GM23338 (cell line): Measurements from ENCODE around the gene TCL1A. TPM values are rescaled to one million over a fixed set of nuclear protein-coding genes. Genes with fewer than 3 reads are reported as not detected.

Experiments
- ATAC-seq: fragments of 200-7000 bp; cut with Tn5 transposase; 3 replicates; pipeline ENCODE4 v1.9.1; 2020
- DNase-seq: peaks from one replicate; pipeline ENCODE4 v3.0.0-alpha.2; 2015; ENCODE audit warnings: low spot score
- H2AFZ ChIP-seq: fragments of 200-600 bp; sonication (generic); 2 replicates; pipeline ENCODE4 v1.8.0; 2016; ENCODE audit warnings: antibody characterized with exemption, mild to moderate bottlenecking, moderate library complexity
- H3F3A ChIP-seq: fragments of 200-600 bp; sonication (generic); replicated peaks from 2 replicates; pipeline ENCODE4 v1.8.0; 2017; ENCODE audit warnings: antibody characterized with exemption, mixed run types, low read depth
- H3K27ac ChIP-seq: fragments of 200-600 bp; sonication (generic); 2 replicates; pipeline ENCODE4 v1.6.1; 2016; ENCODE audit warnings: low read depth
- H3K27me3 ChIP-seq: fragments of 200-600 bp; sonication (generic); 2 replicates; pipeline ENCODE4 v1.8.0; 2016; ENCODE audit warnings: mild to moderate bottlenecking, mixed run types, moderate library complexity; ENCODE audit not compliant: insufficient read depth
- H3K36me3 ChIP-seq: fragments of 200-600 bp; sonication (generic); 2 replicates; pipeline ENCODE4 v1.8.0; 2016; ENCODE audit warnings: mild to moderate bottlenecking; ENCODE audit not compliant: insufficient read depth
- H3K4me1 ChIP-seq: fragments of 200-600 bp; sonication (generic); 2 replicates; pipeline ENCODE4 v1.8.0; 2016; ENCODE audit warnings: mild to moderate bottlenecking, moderate library complexity; ENCODE audit not compliant: insufficient read depth
- H3K4me2 ChIP-seq: fragments of 200-600 bp; sonication (generic); 2 replicates; pipeline ENCODE4 v1.7.1; 2017; ENCODE audit warnings: mixed run types
- H3K4me3 ChIP-seq: fragments of 200-600 bp; sonication (generic); 2 replicates; pipeline ENCODE4 v1.6.1; 2016; ENCODE audit warnings: mixed run types
- H3K79me2 ChIP-seq: fragments of 200-600 bp; sonication (generic); replicated peaks from 2 replicates; pipeline ENCODE4 v1.8.0; 2017; ENCODE audit warnings: mild to moderate bottlenecking; ENCODE audit not compliant: insufficient read depth
- H3K9me2 ChIP-seq: fragments of 200-600 bp; sonication (generic); 2 replicates; pipeline ENCODE4 v1.8.0; 2017; ENCODE audit not compliant: insufficient read depth
- H4K20me1 ChIP-seq: fragments of 200-600 bp; sonication (generic); replicated peaks from 2 replicates; pipeline ENCODE4 v1.8.0; 2017; ENCODE audit warnings: mild to moderate bottlenecking; ENCODE audit not compliant: insufficient read depth
- H3K27ac Mint-ChIP-seq: 2 replicates; pipeline ENCODE4 v1.8.0; 2020; ENCODE audit warnings: inconsistent platforms, mild to moderate bottlenecking, moderate library complexity, mixed read lengths
- H3K27me3 Mint-ChIP-seq: 3 replicates; pipeline ENCODE4 v1.8.0; 2022; ENCODE audit warnings: low read depth, mild to moderate bottlenecking, moderate library complexity, mixed read lengths, inconsistent platforms; ENCODE audit not compliant: insufficient read depth, poor library complexity
- H3K36me3 Mint-ChIP-seq: 3 replicates; pipeline ENCODE4 v1.8.0; 2021; ENCODE audit warnings: low read depth, mild to moderate bottlenecking, inconsistent platforms, moderate library complexity, mixed read lengths
- H3K4me1 Mint-ChIP-seq: 3 replicates; pipeline ENCODE4 v1.8.0; 2020; ENCODE audit warnings: mild to moderate bottlenecking, inconsistent platforms, mixed read lengths
- H3K4me3 Mint-ChIP-seq: 3 replicates; pipeline ENCODE4 v1.8.0; 2021; ENCODE audit warnings: moderate library complexity, mild to moderate bottlenecking, inconsistent platforms, mixed read lengths
- H3K9me3 Mint-ChIP-seq: 3 replicates; pipeline ENCODE4 v1.8.0; 2020; ENCODE audit warnings: moderate library complexity, mild to moderate bottlenecking, inconsistent platforms, mixed read lengths
- CREB1 ChIP-seq: fragments of 250-450 bp; sonication (Bioruptor Pico); IDR thresholded peaks from 2 replicates; pipeline ENCODE4 v1.5.0; 2020; ENCODE audit warnings: low read depth, mild to moderate bottlenecking, moderate library complexity
- EZH2 ChIP-seq: fragments of 200-600 bp; sonication (generic); IDR thresholded peaks from one replicate; pipeline ENCODE4 v1.8.0; 2017; ENCODE audit warnings: antibody characterized with exemption, mild to moderate bottlenecking, low read depth; ENCODE audit not compliant: unreplicated experiment
- EZH2phosphoT487 ChIP-seq: fragments of 200-600 bp; sonication (generic); IDR thresholded peaks from one replicate; pipeline ENCODE4 v1.8.1; 2018; ENCODE audit warnings: antibody characterized with exemption; ENCODE audit not compliant: unreplicated experiment
- JUNB ChIP-seq: IDR thresholded peaks from one replicate; pipeline ENCODE4 v1.6.1; 2016; ENCODE audit warnings: antibody characterized with exemption; ENCODE audit not compliant: unreplicated experiment
- NANOG ChIP-seq: IDR thresholded peaks from 2 replicates; pipeline ENCODE4 v1.6.1; 2016; ENCODE audit warnings: antibody characterized with exemption, borderline replicate concordance
- POLR2AphosphoS5 ChIP-seq: IDR thresholded peaks from 2 replicates; pipeline ENCODE4 v1.6.1; 2016; ENCODE audit warnings: antibody characterized with exemption, low read depth
- REST ChIP-seq: IDR thresholded peaks from one replicate; pipeline ENCODE4 v1.6.1; 2018; ENCODE audit warnings: antibody characterized with exemption; ENCODE audit not compliant: unreplicated experiment
- STAT1 ChIP-seq: IDR thresholded peaks from one replicate; pipeline ENCODE4 v1.6.1; 2016; ENCODE audit warnings: antibody characterized with exemption; ENCODE audit not compliant: unreplicated experiment
- ZNF114 ChIP-seq: fragments of 250-450 bp; sonication (Bioruptor Pico); IDR thresholded peaks from 2 replicates; pipeline ENCODE4 v1.5.0; 2020; ENCODE audit warnings: mild to moderate bottlenecking, moderate library complexity
- ZNF331 ChIP-seq: fragments of 250-450 bp; sonication (Bioruptor Pico); IDR thresholded peaks from 2 replicates; pipeline ENCODE4 v1.5.0; 2020; ENCODE audit warnings: low read depth, mild to moderate bottlenecking, moderate library complexity
- polyA plus RNA-seq: library from polyadenylated mRNA; unstranded; fragments of >200 nt; fragmentation: Nextera tagmentation; extraction: Ambion mirVana; gene quantifications from 2 replicates; pipeline ENCODE4 v1.2.1, GENCODE V29; 2016
- total RNA-seq: library from RNA; depleted of rRNA; stranded (reverse); fragments of >200 nt; shearing (Covaris generic); gene quantifications from 2 replicates; pipeline ENCODE4 v1.2.3, GENCODE V29; 2014
- TF ChIP-seq, protein P1 (sequence below): IDR thresholded peaks from 2 replicates; pipeline ENCODE4 v1.6.1; 2016; ENCODE audit warnings: antibody characterized with exemption
- TF ChIP-seq, protein P2 (sequence below): fragments of 250-450 bp; sonication (Bioruptor Pico); IDR thresholded peaks from 2 replicates; pipeline ENCODE4 v1.5.0; 2020; ENCODE audit warnings: mild to moderate bottlenecking, moderate library complexity
- TF ChIP-seq, protein P3 (sequence below), 2 experiments: fragments of 200-600 bp in 1 of 2; sonication (generic) in 1 of 2; conservative IDR thresholded peaks; 2 replicates each; pipeline versions ENCODE4 v1.5.1 to v1.6.1; 2016 to 2017; ENCODE audit warnings: antibody characterized with exemption in 2 of 2, low read depth in 2 of 2, mild to moderate bottlenecking in 2 of 2, moderate library complexity in 1 of 2

TCL1A gene
- total and polyA plus RNA-seq, 2 experiments from 2014 or later: 3.6 to 5.3 TPM

DNA sequence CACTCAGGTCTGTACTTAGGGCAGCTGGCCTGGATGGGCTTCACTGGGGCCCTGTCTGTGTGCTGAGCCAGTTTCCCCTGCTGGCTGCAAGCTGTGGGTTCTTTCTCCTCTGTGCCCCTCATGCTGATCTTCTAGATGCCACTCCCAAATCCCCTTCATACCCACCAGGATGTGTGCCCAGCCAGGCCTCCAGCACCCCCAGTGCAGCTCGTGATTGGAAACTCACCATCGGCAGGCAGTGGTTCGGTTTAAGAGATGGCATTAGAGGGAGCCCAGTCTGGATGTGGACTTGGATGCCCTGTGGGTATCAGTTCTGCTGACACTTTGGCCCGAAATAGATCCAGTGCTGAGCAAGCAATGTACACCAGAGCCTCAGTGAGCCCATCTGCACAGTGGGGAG is 21.8 kb downstream of the TCL1A start:
- H3K4me1 Mint-ChIP-seq: peaks cover 20% of the 10 kb centered on the region
- H3K4me1 ChIP-seq: peaks cover 15% of the 10 kb centered on the region
- H3F3A ChIP-seq: no peaks in the 10 kb centered on the region
- DNase-seq (no peak), ATAC-seq (no peak)
- H3K27ac Mint-ChIP-seq: no peak overlapping the region
- TF ChIP-seq STAT1: no peak
- TF ChIP-seq NANOG: no peak
- TF ChIP-seq, protein P1, sequence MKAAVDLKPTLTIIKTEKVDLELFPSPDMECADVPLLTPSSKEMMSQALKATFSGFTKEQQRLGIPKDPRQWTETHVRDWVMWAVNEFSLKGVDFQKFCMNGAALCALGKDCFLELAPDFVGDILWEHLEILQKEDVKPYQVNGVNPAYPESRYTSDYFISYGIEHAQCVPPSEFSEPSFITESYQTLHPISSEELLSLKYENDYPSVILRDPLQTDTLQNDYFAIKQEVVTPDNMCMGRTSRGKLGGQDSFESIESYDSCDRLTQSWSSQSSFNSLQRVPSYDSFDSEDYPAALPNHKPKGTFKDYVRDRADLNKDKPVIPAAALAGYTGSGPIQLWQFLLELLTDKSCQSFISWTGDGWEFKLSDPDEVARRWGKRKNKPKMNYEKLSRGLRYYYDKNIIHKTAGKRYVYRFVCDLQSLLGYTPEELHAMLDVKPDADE: no peak
- no peak for TF ChIP-seq CREB1 (CRISPR knock-in tag)
- TF ChIP-seq, protein P2, sequence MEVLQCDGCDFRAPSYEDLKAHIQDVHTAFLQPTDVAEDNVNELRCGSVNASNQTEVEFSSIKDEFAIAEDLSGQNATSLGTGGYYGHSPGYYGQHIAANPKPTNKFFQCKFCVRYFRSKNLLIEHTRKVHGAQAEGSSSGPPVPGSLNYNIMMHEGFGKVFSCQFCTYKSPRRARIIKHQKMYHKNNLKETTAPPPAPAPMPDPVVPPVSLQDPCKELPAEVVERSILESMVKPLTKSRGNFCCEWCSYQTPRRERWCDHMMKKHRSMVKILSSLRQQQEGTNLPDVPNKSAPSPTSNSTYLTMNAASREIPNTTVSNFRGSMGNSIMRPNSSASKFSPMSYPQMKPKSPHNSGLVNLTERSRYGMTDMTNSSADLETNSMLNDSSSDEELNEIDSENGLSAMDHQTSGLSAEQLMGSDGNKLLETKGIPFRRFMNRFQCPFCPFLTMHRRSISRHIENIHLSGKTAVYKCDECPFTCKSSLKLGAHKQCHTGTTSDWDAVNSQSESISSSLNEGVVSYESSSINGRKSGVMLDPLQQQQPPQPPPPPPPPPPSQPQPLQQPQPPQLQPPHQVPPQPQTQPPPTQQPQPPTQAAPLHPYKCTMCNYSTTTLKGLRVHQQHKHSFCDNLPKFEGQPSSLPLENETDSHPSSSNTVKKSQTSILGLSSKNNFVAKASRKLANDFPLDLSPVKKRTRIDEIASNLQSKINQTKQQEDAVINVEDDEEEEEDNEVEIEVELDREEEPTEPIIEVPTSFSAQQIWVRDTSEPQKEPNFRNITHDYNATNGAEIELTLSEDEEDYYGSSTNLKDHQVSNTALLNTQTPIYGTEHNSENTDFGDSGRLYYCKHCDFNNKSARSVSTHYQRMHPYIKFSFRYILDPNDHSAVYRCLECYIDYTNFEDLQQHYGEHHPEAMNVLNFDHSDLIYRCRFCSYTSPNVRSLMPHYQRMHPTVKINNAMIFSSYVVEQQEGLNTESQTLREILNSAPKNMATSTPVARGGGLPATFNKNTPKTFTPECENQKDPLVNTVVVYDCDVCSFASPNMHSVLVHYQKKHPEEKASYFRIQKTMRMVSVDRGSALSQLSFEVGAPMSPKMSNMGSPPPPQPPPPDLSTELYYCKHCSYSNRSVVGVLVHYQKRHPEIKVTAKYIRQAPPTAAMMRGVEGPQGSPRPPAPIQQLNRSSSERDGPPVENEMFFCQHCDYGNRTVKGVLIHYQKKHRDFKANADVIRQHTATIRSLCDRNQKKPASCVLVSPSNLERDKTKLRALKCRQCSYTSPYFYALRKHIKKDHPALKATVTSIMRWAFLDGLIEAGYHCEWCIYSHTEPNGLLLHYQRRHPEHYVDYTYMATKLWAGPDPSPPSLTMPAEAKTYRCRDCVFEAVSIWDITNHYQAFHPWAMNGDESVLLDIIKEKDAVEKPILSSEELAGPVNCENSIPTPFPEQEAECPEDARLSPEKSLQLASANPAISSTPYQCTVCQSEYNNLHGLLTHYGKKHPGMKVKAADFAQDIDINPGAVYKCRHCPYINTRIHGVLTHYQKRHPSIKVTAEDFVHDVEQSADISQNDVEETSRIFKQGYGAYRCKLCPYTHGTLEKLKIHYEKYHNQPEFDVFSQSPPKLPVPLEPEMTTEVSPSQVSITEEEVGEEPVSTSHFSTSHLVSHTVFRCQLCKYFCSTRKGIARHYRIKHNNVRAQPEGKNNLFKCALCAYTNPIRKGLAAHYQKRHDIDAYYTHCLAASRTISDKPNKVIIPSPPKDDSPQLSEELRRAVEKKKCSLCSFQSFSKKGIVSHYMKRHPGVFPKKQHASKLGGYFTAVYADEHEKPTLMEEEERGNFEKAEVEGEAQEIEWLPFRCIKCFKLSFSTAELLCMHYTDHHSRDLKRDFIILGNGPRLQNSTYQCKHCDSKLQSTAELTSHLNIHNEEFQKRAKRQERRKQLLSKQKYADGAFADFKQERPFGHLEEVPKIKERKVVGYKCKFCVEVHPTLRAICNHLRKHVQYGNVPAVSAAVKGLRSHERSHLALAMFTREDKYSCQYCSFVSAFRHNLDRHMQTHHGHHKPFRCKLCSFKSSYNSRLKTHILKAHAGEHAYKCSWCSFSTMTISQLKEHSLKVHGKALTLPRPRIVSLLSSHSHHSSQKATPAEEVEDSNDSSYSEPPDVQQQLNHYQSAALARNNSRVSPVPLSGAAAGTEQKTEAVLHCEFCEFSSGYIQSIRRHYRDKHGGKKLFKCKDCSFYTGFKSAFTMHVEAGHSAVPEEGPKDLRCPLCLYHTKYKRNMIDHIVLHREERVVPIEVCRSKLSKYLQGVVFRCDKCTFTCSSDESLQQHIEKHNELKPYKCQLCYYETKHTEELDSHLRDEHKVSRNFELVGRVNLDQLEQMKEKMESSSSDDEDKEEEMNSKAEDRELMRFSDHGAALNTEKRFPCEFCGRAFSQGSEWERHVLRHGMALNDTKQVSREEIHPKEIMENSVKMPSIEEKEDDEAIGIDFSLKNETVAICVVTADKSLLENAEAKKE (CRISPR knock-in tag): no peak
- no peak for TF ChIP-seq JUNB
- TF ChIP-seq REST: no peak
- TF ChIP-seq POLR2AphosphoS5: no peak
- TF ChIP-seq EZH2: no peak
- TF ChIP-seq EZH2phosphoT487: no peak
- no peak for TF ChIP-seq ZNF114 (CRISPR knock-in tag)
- no peak for TF ChIP-seq ZNF331
- TF ChIP-seq, protein P3, sequence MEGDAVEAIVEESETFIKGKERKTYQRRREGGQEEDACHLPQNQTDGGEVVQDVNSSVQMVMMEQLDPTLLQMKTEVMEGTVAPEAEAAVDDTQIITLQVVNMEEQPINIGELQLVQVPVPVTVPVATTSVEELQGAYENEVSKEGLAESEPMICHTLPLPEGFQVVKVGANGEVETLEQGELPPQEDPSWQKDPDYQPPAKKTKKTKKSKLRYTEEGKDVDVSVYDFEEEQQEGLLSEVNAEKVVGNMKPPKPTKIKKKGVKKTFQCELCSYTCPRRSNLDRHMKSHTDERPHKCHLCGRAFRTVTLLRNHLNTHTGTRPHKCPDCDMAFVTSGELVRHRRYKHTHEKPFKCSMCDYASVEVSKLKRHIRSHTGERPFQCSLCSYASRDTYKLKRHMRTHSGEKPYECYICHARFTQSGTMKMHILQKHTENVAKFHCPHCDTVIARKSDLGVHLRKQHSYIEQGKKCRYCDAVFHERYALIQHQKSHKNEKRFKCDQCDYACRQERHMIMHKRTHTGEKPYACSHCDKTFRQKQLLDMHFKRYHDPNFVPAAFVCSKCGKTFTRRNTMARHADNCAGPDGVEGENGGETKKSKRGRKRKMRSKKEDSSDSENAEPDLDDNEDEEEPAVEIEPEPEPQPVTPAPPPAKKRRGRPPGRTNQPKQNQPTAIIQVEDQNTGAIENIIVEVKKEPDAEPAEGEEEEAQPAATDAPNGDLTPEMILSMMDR (conservative IDR thresholded peaks at IDR 0.05; ENCODE audit: low read depth in 2 of 2): no peak
- no peaks in the 10 kb centered on the region for H3K9me3 Mint-ChIP-seq
- H3K79me2 ChIP-seq: no peaks in the 10 kb centered on the region
- no peak overlapping the region for H3K4me3 ChIP-seq
- no peak overlapping the region for H3K4me2 ChIP-seq
- H3K36me3 Mint-ChIP-seq: no peaks in the 10 kb centered on the region
- H3K4me3 Mint-ChIP-seq: no peak overlapping the region
- H4K20me1 ChIP-seq: no peaks in the 10 kb centered on the region
- H3K27me3 ChIP-seq: peaks cover 15% of the 10 kb centered on the region
- peaks cover 21% of the 10 kb centered on the region for H3K27me3 Mint-ChIP-seq
- H3K27ac ChIP-seq: no peak overlapping the region
- no peaks in the 10 kb centered on the region; the same call in 1 of the 2 replicates for H3K9me2 ChIP-seq
- H2AFZ ChIP-seq: no peak overlapping the region
- H3K36me3 ChIP-seq: no peaks in the 10 kb centered on the region
